Limb (tissue), 2 donors: Measurements from ENCODE around the gene OR9G4.

Source experiments
- DNase-seq, 2 donors: peaks; one replicate each; pipeline ENCODE4 v3.0.0-alpha.2; 2016; ENCODE audit errors: extremely low spot score in 2 of 2

The OR9G4 gene

GRCh38 chr11:56748597-56748996 is at the start of gene OR9G4:
Gene OR9G4 (minus strand): TSS chr11:56748697. CDS start chr11:56743766, 4,931 bp downstream.
- no peak for DNase-seq

GRCh38 chr11:56783448-56784041 is 35.0 kb upstream of the OR9G4 start:
- peak in 1 of 2 donors; percentile 10 for DNase-seq

- no peak for DNase-seq
Observed at GRCh38 chr11:56782167-56782847, 33.8 kb upstream of the OR9G4 start.

- DNase-seq, result no peak
Observed at GRCh38 chr11:56776809-56777208, 28.3 kb upstream of the OR9G4 start.

GRCh38 chr11:56764976-56765375 is 16.5 kb upstream of the OR9G4 start:
- no peak for DNase-seq

GRCh38 chr11:56751480-56751879 is 3.0 kb upstream of the OR9G4 start:
- DNase-seq, result no peak

GRCh38 chr11:56750190-56750589 is 1.7 kb upstream of the OR9G4 start:
- DNase-seq, result no peak

- no peak for DNase-seq
Observed at GRCh38 chr11:56740886-56741285, 7.6 kb downstream of the OR9G4 start.

GRCh38 chr11:56740107-56740506 is 8.4 kb downstream of the OR9G4 start:
- DNase-seq, result no peak

GRCh38 chr11:56720513-56720912 is 28.0 kb downstream of the OR9G4 start:
- no peak for DNase-seq

GRCh38 chr11:56716379-56716854 is 32.1 kb downstream of the OR9G4 start:
- no peak for DNase-seq

- no peak for DNase-seq
Observed at GRCh38 chr11:56714206-56714605, 34.3 kb downstream of the OR9G4 start.

- no peak for DNase-seq
Observed at GRCh38 chr11:56706486-56706885, 42.0 kb downstream of the OR9G4 start.

GRCh38 chr11:56705784-56706396 is 42.6 kb downstream of the OR9G4 start:
- DNase-seq, result no peak

GRCh38 chr11:56700914-56701485 is 47.5 kb downstream of the OR9G4 start:
- no peak for DNase-seq

- no peak for DNase-seq
Observed at GRCh38 chr11:56700242-56700913, 48.1 kb downstream of the OR9G4 start.

GRCh38 chr11:56698795-56699194 is 49.7 kb downstream of the OR9G4 start, which contains the start of gene OR9G1:
Gene OR9G1 (plus strand): TSS chr11:56699095. CDS start chr11:56700388, 1,293 bp downstream.
- no peak for DNase-seq

- no peak for DNase-seq
Observed at GRCh38 chr11:56693428-56693827, 55.1 kb downstream of the OR9G4 start.
